NCI-H82 (cell line): ENCODE measurements around the gene DUSP15.
A peak's percentile ranks its signal among the peaks of the same experiment; 100 is the strongest.
"Not testable (repeated sequence)": the region's sequence is repeated elsewhere in the genome, so short reads cannot be mapped to it uniquely, and the experiment has no call there.

Source experiments
- DNase-seq: peaks from one replicate; lab custom pipeline; 2025; lab: John Stamatoyannopoulos, UW

DUSP15 gene

DNA sequence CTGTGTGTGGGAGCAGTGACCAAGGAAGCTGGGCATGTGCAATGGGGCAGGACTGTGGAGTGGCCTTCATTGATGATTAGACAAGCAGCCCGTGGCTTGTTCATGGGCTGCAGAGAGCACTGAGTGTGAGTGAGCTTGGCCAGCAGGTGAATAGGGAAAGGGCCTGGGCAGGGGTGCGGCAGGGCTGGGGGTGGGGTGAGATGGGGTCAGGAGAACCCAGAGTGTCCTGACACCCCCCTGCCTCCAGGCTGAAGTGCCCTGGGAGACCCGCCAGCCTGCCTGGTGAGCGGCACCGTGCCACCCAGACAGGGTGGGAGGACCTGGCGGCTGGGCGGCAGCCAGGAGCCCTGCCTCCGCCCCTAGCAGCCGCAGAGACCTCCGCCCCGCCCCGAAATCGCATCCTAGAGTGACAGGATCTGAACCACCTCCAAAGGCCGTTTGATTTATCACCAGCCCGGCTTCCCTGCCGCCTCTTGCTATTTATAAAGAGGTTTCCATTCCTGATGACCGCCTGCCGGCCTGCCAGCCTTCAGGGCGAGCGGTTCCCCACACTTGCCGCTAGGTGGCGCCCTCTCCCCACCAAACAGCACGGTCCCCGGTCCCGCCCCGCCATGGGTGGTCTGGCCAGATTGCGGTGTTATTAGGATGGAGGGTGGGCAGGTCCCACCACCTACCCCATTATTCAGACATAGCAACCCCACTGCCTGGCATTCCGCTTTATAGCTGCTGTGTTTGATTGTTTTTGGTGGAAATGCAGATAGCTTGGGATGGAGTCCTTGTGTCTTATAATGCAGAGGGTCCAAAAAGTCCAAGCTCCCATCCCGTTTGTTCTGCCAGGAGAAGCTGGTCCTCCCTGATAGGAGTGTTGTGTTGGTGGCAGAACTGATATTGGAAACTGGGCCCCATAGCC, 47.7 kb downstream of the DUSP15 start:
- peak; percentile 85 for DNase-seq

GRCh38 chr20:31821427-31821826, 48.9 kb downstream of the DUSP15 start:
- peak; percentile 23 for DNase-seq

- DNase-seq, result no peak
These were observed 50.1 kb downstream of the DUSP15 start for GRCh38 chr20:31820228-31820627.

DNA sequence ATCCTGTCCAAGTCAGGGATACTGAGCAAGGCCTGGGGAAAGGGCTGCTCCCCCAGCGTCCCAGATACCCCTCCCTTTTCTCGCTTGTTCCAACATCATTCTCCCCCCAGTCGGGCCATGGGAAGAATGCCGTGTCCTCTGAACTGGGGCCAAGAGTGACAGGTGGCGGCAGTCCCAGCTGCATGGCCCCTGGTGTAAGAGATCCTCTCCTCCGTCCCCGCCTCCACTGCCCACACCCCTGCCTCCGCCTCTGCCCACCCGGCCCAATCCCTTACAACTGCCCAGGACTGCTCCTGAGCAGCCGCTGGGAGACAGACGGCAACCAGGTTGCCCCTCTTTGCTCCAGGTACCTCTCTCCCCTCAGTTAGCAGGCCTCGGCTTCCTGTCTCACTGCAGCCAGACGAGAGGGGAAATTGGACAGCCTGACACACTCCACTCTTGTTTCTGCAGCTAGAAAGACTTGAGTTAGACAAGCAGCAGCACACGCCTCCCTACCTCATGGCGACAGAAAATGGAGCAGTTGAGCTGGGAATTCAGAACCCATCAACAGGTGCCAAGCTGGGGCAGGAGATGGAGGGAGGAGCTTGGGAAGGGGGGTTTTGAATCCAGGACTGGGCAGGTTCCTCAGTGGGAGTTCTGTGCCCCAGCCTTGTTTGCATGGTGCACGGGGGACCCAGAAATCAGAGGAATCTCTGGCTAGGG, 51.1 kb downstream of the DUSP15 start, which contains the start of gene MYLK2:
MYLK2 (plus strand) TSS at position 274 of the 702 bp plus-strand sequence; CDS start at position 499, 225 bp downstream.
- peak; percentile 68 for DNase-seq

DNA sequence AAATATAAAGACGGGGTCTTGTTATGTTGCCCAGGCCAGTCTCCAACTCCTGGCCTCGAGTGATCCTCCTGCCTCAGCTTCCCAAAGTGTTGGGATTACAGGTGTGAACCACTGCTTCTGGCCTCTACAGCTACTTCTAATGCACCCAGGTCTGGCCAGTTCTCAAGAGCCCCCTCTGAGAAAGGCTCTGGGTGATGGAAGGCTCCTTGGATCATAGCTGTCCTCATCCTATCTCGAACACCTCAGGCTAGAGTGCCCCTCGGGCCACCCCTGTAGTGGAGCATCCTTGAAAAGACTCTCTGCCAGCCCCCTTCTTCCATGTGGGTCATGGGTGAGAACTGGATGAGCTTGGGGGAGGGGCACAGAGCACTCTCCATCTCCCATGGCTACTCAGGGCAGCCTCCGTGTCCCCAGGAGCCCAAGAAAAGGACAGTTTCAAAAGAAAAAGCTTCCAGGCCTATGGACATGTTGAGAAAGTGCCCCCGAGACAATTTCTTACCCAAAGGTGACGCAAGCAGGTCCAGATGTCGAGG, 51.9 kb downstream of the DUSP15 start:
- no peak for DNase-seq

GRCh38 chr20:31817461-31817860, 52.9 kb downstream of the DUSP15 start:
- DNase-seq, result no peak

DNA sequence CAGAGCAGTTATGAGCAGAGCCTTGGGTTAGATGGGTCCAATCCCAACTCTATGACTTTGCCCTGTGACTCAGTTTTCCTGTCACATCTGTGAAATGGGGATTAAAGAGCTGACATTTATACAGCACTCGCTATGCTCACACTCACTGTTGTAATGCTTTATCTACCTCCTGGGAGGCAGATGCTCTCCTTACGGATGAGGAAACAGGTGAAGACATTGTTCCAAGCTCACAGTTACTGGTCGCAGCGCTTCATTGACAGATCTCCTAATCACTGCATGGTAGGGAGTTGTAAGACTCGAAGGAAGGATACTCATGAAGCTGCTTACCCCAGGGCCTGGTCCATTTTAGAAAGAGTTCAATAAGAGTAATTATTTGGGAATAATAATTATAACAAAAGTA, 54.1 kb downstream of the DUSP15 start:
- DNase-seq, result no peak

DNA sequence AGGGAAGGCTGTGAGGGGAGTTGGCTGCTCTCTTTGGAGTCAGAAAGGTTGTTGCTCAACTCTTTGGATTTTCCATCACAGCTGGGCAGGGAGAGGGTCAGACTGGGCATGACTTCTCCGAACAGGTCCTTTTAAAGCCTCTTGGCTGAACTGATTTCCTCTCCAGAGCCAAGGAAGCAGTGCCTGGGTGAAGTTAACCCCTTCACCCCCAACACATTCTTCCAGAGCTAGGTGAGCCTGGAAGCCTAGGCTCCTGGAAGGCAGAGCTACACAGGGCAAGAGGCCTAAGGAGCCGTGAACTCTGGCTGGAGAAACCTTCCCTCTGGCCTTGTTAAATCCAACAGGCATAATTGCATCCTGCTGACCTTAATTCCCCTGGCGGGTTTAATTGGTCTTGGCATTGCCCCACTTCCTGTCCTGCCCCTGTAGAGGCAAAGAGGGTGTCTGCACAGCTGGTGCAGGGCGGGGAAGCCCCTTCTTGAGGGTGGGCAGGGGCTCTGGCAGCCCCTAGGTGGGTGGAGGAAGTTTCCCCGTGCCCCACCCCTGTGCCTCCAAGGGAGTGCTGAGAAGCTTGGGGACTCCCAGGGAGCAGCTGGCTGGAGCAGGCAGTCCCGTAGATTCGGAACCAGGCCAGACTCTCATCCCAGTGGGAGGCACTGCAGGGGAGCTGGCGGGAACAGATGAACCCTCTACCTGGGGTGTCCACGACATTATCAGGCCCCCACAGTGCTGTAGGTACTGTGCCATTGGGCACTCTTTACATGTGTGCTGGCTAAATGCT, 54.7 kb downstream of the DUSP15 start:
- peak; percentile 47 for DNase-seq

- DNase-seq, result not testable (repeated sequence)
These were observed 56.2 kb downstream of the DUSP15 start for GRCh38 chr20:31814142-31814541.

DNA sequence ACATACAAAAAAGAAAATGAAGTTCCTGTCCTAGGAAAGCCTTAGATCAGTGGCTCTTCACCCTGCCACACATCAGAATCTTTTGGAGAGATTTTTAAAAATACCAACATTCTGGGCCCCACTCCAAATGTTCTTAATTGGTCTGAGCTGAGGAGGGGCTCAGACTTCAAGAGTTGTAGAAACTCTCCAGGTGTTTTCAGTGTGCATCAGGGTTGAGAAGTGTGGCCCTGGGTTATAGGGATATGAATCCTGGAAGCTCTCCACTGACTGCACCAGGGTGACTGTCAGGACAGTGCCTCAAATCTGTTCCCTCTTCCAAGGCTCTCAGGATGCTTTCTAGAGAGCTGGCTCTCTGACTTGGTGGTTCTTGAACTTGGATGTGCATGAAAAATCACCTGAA, 56.7 kb downstream of the DUSP15 start:
- no peak for DNase-seq

- no peak for DNase-seq
These were observed 58.3 kb downstream of the DUSP15 start for GRCh38 chr20:31811796-31812728.

DNA sequence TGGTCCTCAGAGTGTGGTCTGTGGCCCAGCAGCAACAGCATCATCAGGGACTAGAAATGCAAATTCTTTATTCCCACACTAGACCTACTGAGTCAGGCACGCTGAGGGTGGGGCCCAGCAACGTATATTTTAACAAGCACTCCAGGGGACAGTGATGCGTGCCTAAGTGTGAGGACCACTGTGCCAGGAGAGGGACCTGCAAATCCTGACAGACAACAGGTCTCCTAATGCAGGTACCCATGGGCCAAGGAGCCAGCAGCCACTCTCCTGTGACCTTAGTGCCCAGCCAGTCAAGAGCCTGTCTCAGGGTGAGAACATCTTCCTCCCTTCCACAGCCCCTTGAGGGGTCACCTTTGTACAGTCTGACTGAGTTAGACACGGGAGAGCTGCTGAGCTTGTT, 59.1 kb downstream of the DUSP15 start:
- DNase-seq, result no peak
